HCT116 (cell line): ENCODE measurements around the gene KCTD19. TPM values are rescaled to one million over a fixed set of nuclear protein-coding genes. Genes with fewer than 3 reads are reported as not detected.

Experiments used
- ATAC-seq: fragments of 200-7000 bp; cut with Tn5 transposase; 2 replicates; pipeline ENCODE4 v1.9.1; 2020; ENCODE audit warnings: mild to moderate bottlenecking, moderate library complexity
- BruUV-seq: library from RNA; stranded (reverse); fragments of 400-500 nt; replicated peaks from 2 replicates; lab custom pipeline; 2021; lab: Mats Ljungman, UMichigan
- CTCF ChIA-PET: fragments of 300-600 bp; sonication (Branson Sonifier 250); formaldehyde crosslinking; loops from one replicate; lab custom pipeline; 2021; ENCODE audit warnings: antibody characterized with exemption; lab: Charles Lee
- POLR2A ChIA-PET: fragments of 300-600, 350-600 bp; sonication (Branson Sonifier 250); formaldehyde crosslinking; loops from one replicate; lab custom pipeline; 2021; ENCODE audit warnings: antibody characterized with exemption; lab: Charles Lee
- RAD21 ChIA-PET, 2 experiments: fragments of 300-600 bp; sonication (Branson Sonifier 250); formaldehyde crosslinking; loops; one replicate each; lab custom pipeline; 2023; ENCODE audit warnings: low total read pairs in 2 of 2; ENCODE audit not compliant: uncharacterized antibody in 2 of 2, unreplicated experiment in 2 of 2, low non-redundant PET in 1 of 2; lab: Charles Lee
- DNase-seq: peaks from one replicate; pipeline ENCODE4 v3.0.0-alpha.2; 2010; ENCODE audit warnings: low read depth, low spot score
- H2AFZ ChIP-seq: fragments of 200-600 bp; shearing (Covaris generic), sonication (generic); 2 replicates; pipeline ENCODE4 v1.6.1; 2017; ENCODE audit warnings: low read depth, mixed run types, mixed read lengths, antibody characterized with exemption, low read length; ENCODE audit not compliant: poor library complexity, severe bottlenecking
- H3K27ac ChIP-seq: 2 replicates; pipeline ENCODE4 v1.5.1; 2012; ENCODE audit warnings: low read depth, low read length
- H3K27me3 ChIP-seq: fragments of 200-600 bp; sonication (generic); 2 replicates; pipeline ENCODE4 v1.6.1; 2016; ENCODE audit warnings: mixed run types, low read length, mixed read lengths; ENCODE audit not compliant: insufficient read depth
- H3K36me3 ChIP-seq, 2 experiments: fragments of 200-500 bp in 1 of 2; fragments of 200-600 bp in 1 of 2; sonication (Bioruptor generic) in 1 of 2; sonication (generic) in 1 of 2; 2 replicates each; pipeline versions ENCODE4 v1.5.1 to v1.6.1; 2014 to 2016; ENCODE audit warnings: low read length in 2 of 2, inconsistent platforms in 1 of 2, mixed read lengths in 1 of 2, mixed run types in 1 of 2; ENCODE audit not compliant: insufficient read depth in 2 of 2, control insufficient read depth in 1 of 2
- H3K4me1 ChIP-seq, 2 experiments: fragments of 200-600 bp in 1 of 2; sonication (generic) in 1 of 2; 2 replicates each; pipeline versions ENCODE4 v1.5.1 to v1.6.1; 2012 to 2017; ENCODE audit warnings: low read length in 2 of 2, inconsistent platforms in 1 of 2, mild to moderate bottlenecking in 1 of 2, mixed read lengths in 1 of 2, mixed run types in 1 of 2, moderate library complexity in 1 of 2; ENCODE audit not compliant: insufficient read depth in 2 of 2, control insufficient read depth in 1 of 2
- H3K4me2 ChIP-seq: fragments of 200-600 bp; sonication (generic); 2 replicates; pipeline ENCODE4 v1.6.1; 2017; ENCODE audit warnings: mixed run types, low read length, mixed read lengths
- H3K4me3 ChIP-seq, 2 experiments: fragments of 200-600 bp in 1 of 2; sonication (generic) in 1 of 2; replicated peaks in 1 of 2; 2 replicates each; pipeline ENCODE4 v1.5.1; 2011 to 2016; ENCODE audit warnings: low read length in 2 of 2, control low read depth in 1 of 2, low read depth in 1 of 2, mild to moderate bottlenecking in 1 of 2, mixed read lengths in 1 of 2, mixed run types in 1 of 2
- H3K79me2 ChIP-seq: fragments of 200-600 bp; sonication (generic); 2 replicates; pipeline ENCODE4 v1.6.1; 2017; ENCODE audit warnings: mild to moderate bottlenecking, mixed run types, low read length, moderate library complexity, mixed read lengths; ENCODE audit not compliant: insufficient read depth
- H3K9ac ChIP-seq: fragments of 200-600 bp; sonication (generic); 2 replicates; pipeline ENCODE4 v1.6.1; 2016; ENCODE audit warnings: low read length, mixed read lengths
- H3K9me2 ChIP-seq: fragments of 200-600 bp; sonication (generic), shearing (Covaris generic); 2 replicates; pipeline ENCODE4 v1.6.1; 2017; ENCODE audit warnings: mixed run types, mild to moderate bottlenecking, moderate library complexity; ENCODE audit not compliant: insufficient read depth
- H3K9me3 ChIP-seq, 2 experiments: fragments of 200-500 bp in 1 of 2; fragments of 200-600 bp in 1 of 2; sonication (Bioruptor generic) in 1 of 2; sonication (generic) in 1 of 2; 2 replicates each; pipeline ENCODE4 v1.6.1; 2014 to 2017; ENCODE audit warnings: low read length in 2 of 2, mixed read lengths in 2 of 2, inconsistent platforms in 1 of 2, low read depth in 1 of 2, mild to moderate bottlenecking in 1 of 2, mixed run types in 1 of 2, moderate library complexity in 1 of 2; ENCODE audit not compliant: control insufficient read depth in 1 of 2, insufficient read depth in 1 of 2
- H4K20me1 ChIP-seq: fragments of 200-600 bp; sonication (generic), shearing (Covaris generic); 2 replicates; pipeline ENCODE4 v1.6.1; 2017; ENCODE audit warnings: mixed run types, mild to moderate bottlenecking, moderate library complexity; ENCODE audit not compliant: insufficient read depth
- CEBPB ChIP-seq: IDR thresholded peaks from 2 replicates; pipeline ENCODE4 v1.6.1; 2012; ENCODE audit warnings: low read depth
- EGR1 ChIP-seq: IDR thresholded peaks from 2 replicates; pipeline ENCODE4 v1.6.1; 2012; ENCODE audit warnings: low read depth
- ELF1 ChIP-seq: IDR thresholded peaks from 2 replicates; pipeline ENCODE4 v1.6.1; 2012; ENCODE audit warnings: low read depth, borderline replicate concordance
- EZH2 ChIP-seq: fragments of 200-600 bp; sonication (generic); IDR thresholded peaks from 2 replicates; pipeline ENCODE4 v1.6.1; 2017; ENCODE audit warnings: antibody characterized with exemption, mixed run types
- EZH2phosphoT487 ChIP-seq: fragments of 200-600 bp; IDR thresholded peaks from 2 replicates; pipeline ENCODE4 v1.6.1; 2018; ENCODE audit warnings: antibody characterized with exemption, borderline replicate concordance
- FOSL1 ChIP-seq: IDR thresholded peaks from 2 replicates; pipeline ENCODE4 v1.6.1; 2012; ENCODE audit warnings: low read depth
- JUND ChIP-seq: IDR thresholded peaks from 2 replicates; pipeline ENCODE4 v1.6.1; 2012
- RAD21 ChIP-seq: IDR thresholded peaks from 2 replicates; pipeline ENCODE4 v1.6.1; 2012; ENCODE audit warnings: low read depth, mild to moderate bottlenecking
- SP1 ChIP-seq: IDR thresholded peaks from 2 replicates; pipeline ENCODE4 v1.6.1; 2012; ENCODE audit warnings: low read depth
- TCF7L2 ChIP-seq: IDR thresholded peaks from 2 replicates; pipeline ENCODE4 v1.7.0; 2011; ENCODE audit warnings: borderline replicate concordance, inconsistent platforms; ENCODE audit not compliant: insufficient read depth, insufficient read length; ENCODE audit errors: extremely low read depth
- YY1 ChIP-seq: IDR thresholded peaks from 2 replicates; pipeline ENCODE4 v1.6.1; 2011; ENCODE audit warnings: low read length, low read depth, moderate library complexity, mild to moderate bottlenecking; ENCODE audit not compliant: insufficient replicate concordance; ENCODE audit errors: extremely low read depth
- ZNF274 ChIP-seq: fragments of 200-500 bp; sonication (Bioruptor generic); IDR thresholded peaks from 2 replicates; pipeline ENCODE4 v1.6.1; 2014; ENCODE audit warnings: mild to moderate bottlenecking, low read depth, low read length, inconsistent platforms
- intact Hi-C: fragments of 100-400 bp; cut with micrococcal nuclease; formaldehyde crosslinking; loops from 2 replicates; pipeline ENCODE4 v1.10.0; 2022
- total RNA-seq: library from RNA; stranded (reverse); gene quantifications from one replicate; pipeline ENCODE4 v1.2.1, GENCODE V29; 2021; ENCODE audit not compliant: unreplicated experiment
- TF ChIP-seq, protein P1 (sequence below): IDR thresholded peaks from 2 replicates; pipeline ENCODE4 v1.6.1; 2012; ENCODE audit warnings: low read depth

The KCTD19 gene
- total RNA-seq, 1 experiment from 2014 or later = not detected

DNA sequence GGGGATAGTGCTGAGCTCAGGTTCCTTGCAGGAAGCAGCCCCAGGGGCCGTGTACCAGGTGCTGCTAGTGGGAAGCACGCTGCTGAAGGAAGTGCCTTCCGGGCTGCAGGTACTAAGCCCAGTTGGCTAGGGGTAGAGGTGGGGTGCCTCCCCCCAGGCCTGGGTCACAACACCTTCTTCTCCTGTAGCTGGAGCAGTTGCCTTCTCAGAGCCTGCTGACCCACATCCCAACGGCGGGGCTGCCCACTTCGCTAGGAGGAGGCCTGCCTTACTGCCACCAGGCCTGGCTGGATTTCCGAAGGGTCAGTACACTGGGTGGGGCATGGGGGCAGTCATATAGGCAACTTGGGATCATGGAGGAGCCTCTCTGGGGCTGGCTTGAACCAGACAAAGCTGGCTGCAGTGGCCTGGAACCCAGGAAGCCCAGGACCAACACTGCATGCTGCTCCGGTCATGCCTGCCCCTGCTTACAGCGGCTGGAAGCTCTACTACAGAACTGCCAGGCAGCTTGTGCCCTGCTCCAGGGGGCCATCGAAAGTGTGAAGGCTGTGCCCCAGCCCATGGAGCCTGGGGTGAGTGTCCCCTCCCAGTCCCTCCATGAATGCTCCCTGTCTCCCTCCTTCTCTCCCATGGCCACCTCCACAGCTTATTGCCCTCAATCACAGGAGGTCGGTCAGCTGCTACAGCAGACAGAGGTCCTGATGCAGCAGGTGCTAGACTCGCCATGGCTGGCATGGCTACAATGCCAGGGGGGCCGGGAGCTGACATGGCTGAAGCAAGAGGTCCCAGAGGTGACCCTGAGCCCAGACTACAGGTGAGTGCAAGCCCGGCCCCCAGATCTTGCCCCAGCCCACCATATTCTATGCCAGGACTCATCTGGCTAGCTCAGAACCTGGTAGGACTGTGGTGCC is 44.8 kb downstream of the KCTD19 start:
- TF ChIP-seq ELF1 = no peak
- no peaks in the 10 kb centered on the region for H3K27me3 ChIP-seq
- intact Hi-C loops = no loop called here
- ChIA-PET CTCF (no interaction called here), POLR2A (interaction anchor here (1.4 kb wide), 1 partner anchor 34 kb away, joined by 3 read pairs; no protein-coding TSS in a partner anchor), RAD21 (no interaction called here)
- no peaks in the 10 kb centered on the region for H3K9me3 ChIP-seq
- peaks cover 3 to 5% of the 10 kb centered on the region in 2 experiments; a peak in 2 of 4 replicates for H3K36me3 ChIP-seq
- H3K4me3 ChIP-seq = no peak overlapping the region
- BruUV-seq = no TSS peak
- no peak for ATAC-seq
- H3K79me2 ChIP-seq = peaks cover 15% of the 10 kb centered on the region
- H3K4me2 ChIP-seq = no peak overlapping the region
- H4K20me1 ChIP-seq = no peaks in the 10 kb centered on the region
- H3K9me2 ChIP-seq = no peaks in the 10 kb centered on the region
- no peak for DNase-seq
- H3K27ac ChIP-seq = no peak overlapping the region
- no peak overlapping the region for H3K9ac ChIP-seq
- no peak overlapping the region for H2AFZ ChIP-seq
- peaks cover 20 to 31% of the 10 kb centered on the region in 2 experiments for H3K4me1 ChIP-seq

DNA sequence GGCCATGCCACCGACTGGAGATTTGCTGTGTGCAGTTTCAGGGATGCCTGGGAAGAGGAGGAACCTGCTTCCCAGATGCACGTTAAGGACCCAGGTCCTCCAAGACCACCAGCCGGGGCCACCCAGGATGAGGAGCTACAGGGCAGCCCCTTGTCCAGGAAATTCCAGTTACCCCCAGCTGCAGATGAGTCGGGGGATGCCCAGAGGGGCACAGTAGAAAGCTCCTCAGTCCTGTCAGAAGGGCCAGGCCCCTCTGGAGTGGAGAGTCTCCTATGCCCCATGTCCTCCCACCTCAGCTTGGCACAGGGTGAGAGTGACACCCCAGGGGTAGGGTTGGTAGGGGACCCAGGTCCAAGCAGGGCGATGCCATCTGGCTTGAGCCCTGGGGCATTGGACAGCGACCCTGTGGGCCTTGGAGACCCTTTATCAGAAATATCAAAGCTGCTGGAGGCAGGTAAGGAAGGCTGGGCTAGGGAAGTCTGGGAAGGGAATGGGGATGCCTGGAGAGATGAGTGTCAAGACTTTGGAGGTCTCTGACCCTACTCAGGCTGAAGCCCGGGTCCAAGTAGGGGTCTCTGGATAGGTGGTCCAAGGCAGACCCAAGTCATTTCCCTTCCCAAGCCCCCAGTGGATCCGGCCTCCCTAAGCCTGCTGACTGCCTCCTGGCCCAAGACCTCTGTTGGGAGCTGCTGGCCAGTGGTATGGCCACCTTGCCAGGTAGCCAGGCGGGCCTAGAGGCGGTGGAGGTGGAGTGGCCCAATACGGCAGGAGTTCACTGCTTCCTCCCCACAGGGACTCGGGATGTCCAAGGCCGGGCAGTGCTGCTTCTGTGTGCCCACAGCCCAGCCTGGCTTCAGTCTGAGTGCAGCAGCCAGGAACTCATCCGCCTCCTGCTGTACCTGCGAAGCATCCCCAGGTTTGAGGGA is 46.2 kb downstream of the KCTD19 start:
- Histone ChIP-seq H3K4me1 (peaks cover 28 to 39% of the 10 kb centered on the region in 2 experiments), H3K9me3 (no peaks in the 10 kb centered on the region), H3K4me2 (peak overlapping the region; percentile 96), H3K9me2 (no peaks in the 10 kb centered on the region), H3K27ac (peak overlapping the region; percentile 91; the same call in 1 of the 2 replicates), H4K20me1 (no peaks in the 10 kb centered on the region), H3K9ac (peak overlapping the region; percentile 88)
- intact Hi-C loops = no loop called here
- no peak for ATAC-seq
- ChIA-PET CTCF (no interaction called here), RAD21 (no interaction called here)
- TF ChIP-seq, protein P1, sequence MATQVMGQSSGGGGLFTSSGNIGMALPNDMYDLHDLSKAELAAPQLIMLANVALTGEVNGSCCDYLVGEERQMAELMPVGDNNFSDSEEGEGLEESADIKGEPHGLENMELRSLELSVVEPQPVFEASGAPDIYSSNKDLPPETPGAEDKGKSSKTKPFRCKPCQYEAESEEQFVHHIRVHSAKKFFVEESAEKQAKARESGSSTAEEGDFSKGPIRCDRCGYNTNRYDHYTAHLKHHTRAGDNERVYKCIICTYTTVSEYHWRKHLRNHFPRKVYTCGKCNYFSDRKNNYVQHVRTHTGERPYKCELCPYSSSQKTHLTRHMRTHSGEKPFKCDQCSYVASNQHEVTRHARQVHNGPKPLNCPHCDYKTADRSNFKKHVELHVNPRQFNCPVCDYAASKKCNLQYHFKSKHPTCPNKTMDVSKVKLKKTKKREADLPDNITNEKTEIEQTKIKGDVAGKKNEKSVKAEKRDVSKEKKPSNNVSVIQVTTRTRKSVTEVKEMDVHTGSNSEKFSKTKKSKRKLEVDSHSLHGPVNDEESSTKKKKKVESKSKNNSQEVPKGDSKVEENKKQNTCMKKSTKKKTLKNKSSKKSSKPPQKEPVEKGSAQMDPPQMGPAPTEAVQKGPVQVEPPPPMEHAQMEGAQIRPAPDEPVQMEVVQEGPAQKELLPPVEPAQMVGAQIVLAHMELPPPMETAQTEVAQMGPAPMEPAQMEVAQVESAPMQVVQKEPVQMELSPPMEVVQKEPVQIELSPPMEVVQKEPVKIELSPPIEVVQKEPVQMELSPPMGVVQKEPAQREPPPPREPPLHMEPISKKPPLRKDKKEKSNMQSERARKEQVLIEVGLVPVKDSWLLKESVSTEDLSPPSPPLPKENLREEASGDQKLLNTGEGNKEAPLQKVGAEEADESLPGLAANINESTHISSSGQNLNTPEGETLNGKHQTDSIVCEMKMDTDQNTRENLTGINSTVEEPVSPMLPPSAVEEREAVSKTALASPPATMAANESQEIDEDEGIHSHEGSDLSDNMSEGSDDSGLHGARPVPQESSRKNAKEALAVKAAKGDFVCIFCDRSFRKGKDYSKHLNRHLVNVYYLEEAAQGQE = no peak
- TF ChIP-seq YY1 = no peak
- no peak for TF ChIP-seq CEBPB
- no peak for TF ChIP-seq EZH2phosphoT487
- no peak for TF ChIP-seq RAD21
- no peak for TF ChIP-seq ZNF274
- TF ChIP-seq FOSL1 = no peak
- TF ChIP-seq JUND = no peak
- TF ChIP-seq SP1 = no peak
- no peak for TF ChIP-seq EGR1
- TF ChIP-seq ELF1 = no peak
- TF ChIP-seq EZH2 = no peak
- no peak for TF ChIP-seq TCF7L2
- TF ChIP-seq, all 23 proteins: peak for 0
- Histone ChIP-seq H3K27me3 (no peaks in the 10 kb centered on the region), H2AFZ (no peak overlapping the region), H3K36me3 (peaks cover 5 to 17% of the 10 kb centered on the region in 2 experiments; a peak in 2 of 4 replicates), H3K79me2 (peaks cover 28% of the 10 kb centered on the region), H3K4me3 (peak overlapping the region; percentile 54 to 86)
- DNase-seq = no peak
- POLR2A ChIA-PET = interaction anchor here (1.4 kb wide), 1 partner anchor 32 kb away, joined by 3 read pairs; no protein-coding TSS in a partner anchor
- BruUV-seq = TSS peak; percentile 38
